Urothelium cell line (cell line): ENCODE measurements around the gene MTA2.

Source experiments
- DNase-seq: peaks from one replicate; pipeline ENCODE4 v3.0.0; 2011; ENCODE audit warnings: low spot score, mixed read lengths
- FAIRE-seq: peaks from 2 replicates; lab custom pipeline; 2011; peaks lifted over from hg19 to GRCh38; lab: Jason Lieb, UNC

Gene MTA2

GRCh38 chr11:62547691-62548281 lies 53.9 kb downstream of the MTA2 start:
- no peak for DNase-seq
- no peak for FAIRE-seq

GRCh38 chr11:62546929-62547625 lies 54.6 kb downstream of the MTA2 start:
- DNase-seq (no peak), FAIRE-seq (no peak)

- FAIRE-seq (no peak), DNase-seq (peak; percentile 75)
Observed at GRCh38 chr11:62546244-62546928, 55.3 kb downstream of the MTA2 start, which contains the start of gene AHNAK. AHNAK (minus strand) TSS chr11:62546806; CDS start chr11:62536098, 10,708 bp downstream.

GRCh38 chr11:62545437-62546243 lies 56.0 kb downstream of the MTA2 start:
- peak; percentile 94 for DNase-seq
- peak; percentile 79 for FAIRE-seq

GRCh38 chr11:62544581-62545436 lies 56.9 kb downstream of the MTA2 start:
- no peak for FAIRE-seq
- DNase-seq, result no peak

- FAIRE-seq, result no peak
- DNase-seq, result no peak
Observed at GRCh38 chr11:62543680-62544444, 57.8 kb downstream of the MTA2 start.
